ENCODE results near the gene PHPT1. TPM values are rescaled to one million over a fixed set of nuclear protein-coding genes. Genes with fewer than 3 reads are reported as not detected.
A peak's percentile ranks its signal among the peaks of the same experiment; 100 is the strongest.

The PHPT1 gene
- total and polyA plus RNA-seq, 2 of the 13 experiments (the other 11 are each of a cell fraction or from before 2014, with no cell fraction given), result 189 to 192 TPM

GRCh38 chr9:136807281-136808074 is 41.7 kb upstream of the PHPT1 start, which contains the start of gene RABL6 (continued):
- TF ChIP-seq CTCF (CRISPR knock-in tag; IDR thresholded peaks at IDR 0.05), result no peak
- TF ChIP-seq PTBP1 (IDR thresholded peaks at IDR 0.05; ENCODE audit: low read depth, low read length, poor library complexity, severe bottlenecking), result no peak
- no peak for TF ChIP-seq ZUFSP (CRISPR knock-in tag; IDR thresholded peaks at IDR 0.05; ENCODE audit: borderline replicate concordance)
- TF ChIP-seq NCOR1 (IDR thresholded peaks at IDR 0.05; ENCODE audit: borderline replicate concordance, low read length), result no peak
- peak; percentile 71 for TF ChIP-seq AGO2 (optimal IDR thresholded peaks at IDR 0.05; ENCODE audit: low read depth, low read length)
- TF ChIP-seq TGIF2 (CRISPR knock-in tag; IDR thresholded peaks at IDR 0.05), result no peak
- TF ChIP-seq ZNF558 (CRISPR knock-in tag; IDR thresholded peaks at IDR 0.05; ENCODE audit: borderline replicate concordance), result peak; percentile 61; the same call in 1 of the 2 replicates
- TF ChIP-seq SIN3A (IDR thresholded peaks at IDR 0.05; ENCODE audit: borderline replicate concordance, low read depth, low read length), result peak; percentile 48; the same call in 1 of the 2 replicates
- no peak for TF ChIP-seq PLRG1 (conservative IDR thresholded peaks at IDR 0.05)
- TF ChIP-seq RFXAP (CRISPR knock-in tag; IDR thresholded peaks at IDR 0.05; ENCODE audit: borderline replicate concordance), result peak; percentile 46; the same call in 1 of the 2 replicates
- TF ChIP-seq ZXDC (CRISPR knock-in tag; IDR thresholded peaks at IDR 0.05), result peak; percentile 28; the same call in 1 of the 2 replicates
- TF ChIP-seq YEATS4 (CRISPR knock-in tag; IDR thresholded peaks at IDR 0.05; ENCODE audit: borderline replicate concordance), result no peak; the same call in 1 of the 2 replicates
- no peak for TF ChIP-seq ZNF598 (CRISPR knock-in tag; IDR thresholded peaks at IDR 0.05; ENCODE audit: borderline replicate concordance)
- TF ChIP-seq FOXA3 (CRISPR knock-in tag; IDR thresholded peaks at IDR 0.05), result 0 out of 2 replicates have a peak, but pooled peaks have one; percentile 3
- TF ChIP-seq KLF16 (CRISPR knock-in tag; IDR thresholded peaks at IDR 0.05), result peak in 1 of 2 experiments; percentile 60; a peak in 1 of 4 replicates
- TF ChIP-seq ZNF256 (CRISPR knock-in tag; conservative IDR thresholded peaks at IDR 0.05), result no peak
- peak; percentile 57; the same call in 1 of the 2 replicates for TF ChIP-seq E2F1 (CRISPR knock-in tag; IDR thresholded peaks at IDR 0.05)
- TF ChIP-seq CENPX (CRISPR knock-in tag; IDR thresholded peaks at IDR 0.05), result no peak
- 0 out of 2 replicates have a peak, but pooled peaks have one; percentile 39 for TF ChIP-seq ZFAT (CRISPR knock-in tag; conservative IDR thresholded peaks at IDR 0.05)
- no peak for TF ChIP-seq SOX5 (CRISPR knock-in tag; IDR thresholded peaks at IDR 0.05; ENCODE audit: borderline replicate concordance)
- no peak for TF ChIP-seq ZNF775 (CRISPR knock-in tag; IDR thresholded peaks at IDR 0.05; ENCODE audit: borderline replicate concordance)
- 0 out of 2 replicates have a peak, but pooled peaks have one; percentile 33 for TF ChIP-seq REL (CRISPR knock-in tag; conservative IDR thresholded peaks at IDR 0.05)

Measured in HepG2 (cell line).